DND-41 (cell line): ENCODE data around the gene SMIM10L2A.
"Not testable (repeated sequence)": the region's sequence is repeated elsewhere in the genome, so short reads cannot be mapped to it uniquely, and the experiment has no call there.

Experiments used
- ATAC-seq: fragments of 200-7000 bp; cut with Tn5 transposase; 3 replicates; pipeline ENCODE4 v1.9.1; 2021; ENCODE audit warnings: low read depth; ENCODE audit not compliant: insufficient read depth
- DNase-seq: peaks from one replicate; pipeline ENCODE4 v3.0.0-alpha.2; 2020
- H2AFZ ChIP-seq: 2 replicates; pipeline ENCODE4 v1.6.0; 2012; ENCODE audit warnings: low read depth, low read length
- H3K27ac ChIP-seq: 2 replicates; pipeline ENCODE4 v1.5.1; 2012; ENCODE audit warnings: low read length, inconsistent platforms
- H3K27me3 ChIP-seq: fragments of 200-600 bp; sonication (generic); 2 replicates; pipeline ENCODE4 v1.6.0; 2012; ENCODE audit warnings: low read length, mild to moderate bottlenecking, inconsistent platforms; ENCODE audit not compliant: insufficient read depth, poor library complexity
- H3K36me3 ChIP-seq: 2 replicates; pipeline ENCODE4 v1.5.1; 2012; ENCODE audit warnings: low read length, inconsistent platforms; ENCODE audit not compliant: insufficient read depth
- H3K4me1 ChIP-seq: 2 replicates; pipeline ENCODE4 v1.5.1; 2012; ENCODE audit warnings: mild to moderate bottlenecking, low read length; ENCODE audit not compliant: insufficient read depth
- H3K4me2 ChIP-seq: 2 replicates; pipeline ENCODE4 v1.6.0; 2012; ENCODE audit warnings: mild to moderate bottlenecking, moderate library complexity, low read length, inconsistent platforms; ENCODE audit not compliant: insufficient read depth
- H3K4me3 ChIP-seq, 2 experiments: fragments of 200-600 bp in 1 of 2; shearing (Covaris generic) in 1 of 2; 2 replicates each; pipeline ENCODE4 v1.5.1; 2012 to 2016; ENCODE audit warnings: inconsistent platforms in 2 of 2, low read length in 2 of 2, mild to moderate bottlenecking in 2 of 2, low read depth in 1 of 2, moderate library complexity in 1 of 2
- H3K79me2 ChIP-seq: 2 replicates; pipeline ENCODE4 v1.6.0; 2012; ENCODE audit warnings: low read length, inconsistent platforms; ENCODE audit not compliant: insufficient read depth
- H3K9ac ChIP-seq: 2 replicates; pipeline ENCODE4 v1.6.0; 2012; ENCODE audit warnings: low read depth, mild to moderate bottlenecking, inconsistent platforms, low read length, moderate library complexity
- H3K9me3 ChIP-seq: 2 replicates; pipeline ENCODE4 v1.5.1; 2012; ENCODE audit warnings: low read length, moderate library complexity, mild to moderate bottlenecking, inconsistent platforms; ENCODE audit not compliant: insufficient read depth, severe bottlenecking
- H4K20me1 ChIP-seq: 2 replicates; pipeline ENCODE4 v1.6.0; 2012; ENCODE audit warnings: low read length; ENCODE audit not compliant: insufficient read depth
- EZH2 ChIP-seq: IDR thresholded peaks from 3 replicates; pipeline ENCODE4 v1.6.1; 2012; ENCODE audit warnings: borderline replicate concordance, low read depth, mild to moderate bottlenecking, moderate library complexity, low read length, inconsistent platforms; ENCODE audit not compliant: severe bottlenecking
- TF ChIP-seq, protein P1 (sequence below): IDR thresholded peaks from 2 replicates; pipeline ENCODE4 v1.5.1; 2012; ENCODE audit warnings: borderline replicate concordance, low read length, moderate library complexity, mild to moderate bottlenecking; ENCODE audit not compliant: poor library complexity, severe bottlenecking; ENCODE audit errors: extremely low read depth

Gene SMIM10L2A

GRCh38 chrX:135403374-135403773 is 18.4 kb upstream of the SMIM10L2A start:
- Histone ChIP-seq H3K4me3 (no peak overlapping the region), H4K20me1 (no peaks in the 10 kb centered on the region), H3K4me1 (no peaks in the 10 kb centered on the region), H3K4me2 (no peak overlapping the region), H3K36me3 (no peaks in the 10 kb centered on the region), H3K27ac (no peak overlapping the region), H3K79me2 (no peaks in the 10 kb centered on the region), H3K9ac (no peak overlapping the region), H2AFZ (no peak overlapping the region), H3K27me3 (no peaks in the 10 kb centered on the region), H3K9me3 (no peaks in the 10 kb centered on the region)
- TF ChIP-seq, protein P1, sequence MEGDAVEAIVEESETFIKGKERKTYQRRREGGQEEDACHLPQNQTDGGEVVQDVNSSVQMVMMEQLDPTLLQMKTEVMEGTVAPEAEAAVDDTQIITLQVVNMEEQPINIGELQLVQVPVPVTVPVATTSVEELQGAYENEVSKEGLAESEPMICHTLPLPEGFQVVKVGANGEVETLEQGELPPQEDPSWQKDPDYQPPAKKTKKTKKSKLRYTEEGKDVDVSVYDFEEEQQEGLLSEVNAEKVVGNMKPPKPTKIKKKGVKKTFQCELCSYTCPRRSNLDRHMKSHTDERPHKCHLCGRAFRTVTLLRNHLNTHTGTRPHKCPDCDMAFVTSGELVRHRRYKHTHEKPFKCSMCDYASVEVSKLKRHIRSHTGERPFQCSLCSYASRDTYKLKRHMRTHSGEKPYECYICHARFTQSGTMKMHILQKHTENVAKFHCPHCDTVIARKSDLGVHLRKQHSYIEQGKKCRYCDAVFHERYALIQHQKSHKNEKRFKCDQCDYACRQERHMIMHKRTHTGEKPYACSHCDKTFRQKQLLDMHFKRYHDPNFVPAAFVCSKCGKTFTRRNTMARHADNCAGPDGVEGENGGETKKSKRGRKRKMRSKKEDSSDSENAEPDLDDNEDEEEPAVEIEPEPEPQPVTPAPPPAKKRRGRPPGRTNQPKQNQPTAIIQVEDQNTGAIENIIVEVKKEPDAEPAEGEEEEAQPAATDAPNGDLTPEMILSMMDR: no peak
- no peak for TF ChIP-seq EZH2
- no peak for DNase-seq
- no peak for ATAC-seq

DNA sequence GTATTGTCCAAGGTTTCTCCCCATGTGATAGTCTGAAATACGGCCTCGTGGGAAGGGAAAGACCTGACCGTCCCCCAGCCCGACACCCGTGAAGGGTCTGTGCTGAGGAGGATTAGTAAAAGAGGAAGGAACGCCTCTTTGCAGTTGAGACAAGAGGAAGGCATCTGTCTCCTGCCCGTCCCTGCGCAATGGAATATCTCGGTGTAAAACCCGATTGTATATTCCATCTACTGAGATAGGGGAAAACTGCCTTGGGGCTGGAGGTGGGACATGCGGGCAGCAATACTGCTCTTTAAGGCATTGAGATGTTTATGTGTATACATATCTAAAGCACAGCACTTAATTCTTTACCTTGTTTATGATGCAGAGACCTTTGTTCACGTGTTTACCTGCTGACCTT is 15.3 kb upstream of the SMIM10L2A start:
- H3K4me2 ChIP-seq, H3K9ac ChIP-seq, H3K27me3 ChIP-seq, H3K4me1 ChIP-seq, H4K20me1 ChIP-seq, H3K36me3 ChIP-seq, H3K79me2 ChIP-seq, H3K9me3 ChIP-seq, H3K27ac ChIP-seq, H2AFZ ChIP-seq, DNase-seq, ATAC-seq, H3K4me3 ChIP-seq: not testable (repeated sequence)

- H3K27ac ChIP-seq: no peak overlapping the region
- no peak overlapping the region for H2AFZ ChIP-seq
- H3K4me1 ChIP-seq: no peaks in the 10 kb centered on the region
- ATAC-seq: no peak
- H3K27me3 ChIP-seq: no peaks in the 10 kb centered on the region
- H3K4me2 ChIP-seq: no peak overlapping the region
- DNase-seq: no peak
- TF ChIP-seq EZH2: no peak
- TF ChIP-seq, protein P1: no peak
- H3K9me3 ChIP-seq: no peaks in the 10 kb centered on the region
- H3K4me3 ChIP-seq: no peak overlapping the region
- no peaks in the 10 kb centered on the region for H3K79me2 ChIP-seq
- H3K9ac ChIP-seq: no peak overlapping the region
- no peaks in the 10 kb centered on the region for H4K20me1 ChIP-seq
- H3K36me3 ChIP-seq: no peaks in the 10 kb centered on the region
Observed at GRCh38 chrX:135408794-135409193, 12.9 kb upstream of the SMIM10L2A start.

GRCh38 chrX:135410861-135411627 is 10.7 kb upstream of the SMIM10L2A start:
- Histone ChIP-seq H3K36me3 (no peaks in the 10 kb centered on the region), H2AFZ (no peak overlapping the region), H3K4me1 (no peaks in the 10 kb centered on the region), H3K27me3 (no peaks in the 10 kb centered on the region), H3K27ac (no peak overlapping the region), H3K9ac (no peak overlapping the region), H4K20me1 (no peaks in the 10 kb centered on the region), H3K9me3 (no peaks in the 10 kb centered on the region), H3K79me2 (no peaks in the 10 kb centered on the region), H3K4me3 (no peak overlapping the region), H3K4me2 (no peak overlapping the region)
- ATAC-seq: no peak
- TF ChIP-seq, protein P1: no peak
- no peak for TF ChIP-seq EZH2
- DNase-seq: no peak
